Measurements from ENCODE around the gene PLAC1.

PLAC1 gene

DNA sequence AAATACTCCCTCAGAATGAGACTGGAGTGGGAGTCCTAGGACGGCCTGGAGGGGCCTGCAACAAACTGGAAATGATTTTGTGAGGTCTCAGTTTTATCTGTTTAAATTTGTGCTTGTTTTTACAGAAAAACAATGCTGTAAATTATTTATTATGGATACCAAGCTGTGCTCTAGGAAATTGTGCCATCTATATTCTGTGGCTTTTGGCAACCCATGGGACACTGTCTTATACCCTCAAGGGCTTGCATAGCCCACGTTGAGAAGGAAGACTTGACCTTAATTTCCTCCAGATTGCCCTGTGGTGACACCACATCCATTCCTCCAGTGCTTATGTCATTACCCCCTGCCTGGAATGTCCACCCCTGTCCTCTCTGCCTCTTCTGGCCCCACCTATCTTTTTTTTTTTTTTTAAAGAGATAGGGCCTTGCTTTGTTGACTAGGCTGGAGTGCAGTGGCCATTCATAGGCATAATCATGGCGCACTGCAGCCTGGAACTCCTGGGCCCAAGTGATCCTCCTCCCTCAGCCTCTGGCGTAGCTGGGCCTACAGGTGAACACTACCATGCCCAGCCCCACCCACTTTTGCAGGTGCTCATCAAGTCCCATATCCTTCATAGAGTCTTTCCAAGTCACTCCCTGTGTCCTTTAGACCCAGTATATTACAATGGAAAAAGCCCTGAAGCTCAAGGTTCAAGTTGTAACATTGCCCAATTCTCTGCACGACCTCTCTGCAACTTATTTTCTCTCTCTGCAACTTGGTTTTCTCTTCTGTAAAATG is 120.9 kb downstream of the PLAC1 start:
- TF ChIP-seq, protein P1, sequence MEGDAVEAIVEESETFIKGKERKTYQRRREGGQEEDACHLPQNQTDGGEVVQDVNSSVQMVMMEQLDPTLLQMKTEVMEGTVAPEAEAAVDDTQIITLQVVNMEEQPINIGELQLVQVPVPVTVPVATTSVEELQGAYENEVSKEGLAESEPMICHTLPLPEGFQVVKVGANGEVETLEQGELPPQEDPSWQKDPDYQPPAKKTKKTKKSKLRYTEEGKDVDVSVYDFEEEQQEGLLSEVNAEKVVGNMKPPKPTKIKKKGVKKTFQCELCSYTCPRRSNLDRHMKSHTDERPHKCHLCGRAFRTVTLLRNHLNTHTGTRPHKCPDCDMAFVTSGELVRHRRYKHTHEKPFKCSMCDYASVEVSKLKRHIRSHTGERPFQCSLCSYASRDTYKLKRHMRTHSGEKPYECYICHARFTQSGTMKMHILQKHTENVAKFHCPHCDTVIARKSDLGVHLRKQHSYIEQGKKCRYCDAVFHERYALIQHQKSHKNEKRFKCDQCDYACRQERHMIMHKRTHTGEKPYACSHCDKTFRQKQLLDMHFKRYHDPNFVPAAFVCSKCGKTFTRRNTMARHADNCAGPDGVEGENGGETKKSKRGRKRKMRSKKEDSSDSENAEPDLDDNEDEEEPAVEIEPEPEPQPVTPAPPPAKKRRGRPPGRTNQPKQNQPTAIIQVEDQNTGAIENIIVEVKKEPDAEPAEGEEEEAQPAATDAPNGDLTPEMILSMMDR (IDR thresholded peaks at IDR 0.05; ENCODE audit: low read depth, low read length), result no peak
- DNase-seq (ENCODE audit: extremely low read depth, low read depth), result no peak

DNA sequence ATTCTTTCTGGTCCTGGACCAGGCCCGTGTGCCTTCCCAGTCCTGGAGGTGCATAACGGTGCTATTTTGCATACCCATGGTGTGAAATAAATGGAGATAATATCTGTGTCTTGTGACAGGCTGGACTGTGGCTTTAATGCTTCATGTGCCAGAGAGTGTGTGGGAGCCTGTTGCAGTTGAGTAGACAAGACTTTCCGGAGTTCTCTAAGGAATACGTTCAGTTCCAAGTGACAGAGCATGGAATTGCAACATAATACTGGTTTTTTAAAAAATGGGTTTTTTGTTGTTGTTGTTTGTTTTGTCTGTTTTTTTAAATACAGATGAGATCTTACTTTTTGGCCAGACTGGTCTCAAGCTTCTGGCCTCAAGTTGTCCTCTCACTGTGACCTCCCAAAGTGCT is 124.3 kb downstream of the PLAC1 start:
- no peak for DNase-seq (ENCODE audit: extremely low read depth, low read depth)
- TF ChIP-seq, protein P1 (IDR thresholded peaks at IDR 0.05; ENCODE audit: low read depth, low read length), result no peak

DNA sequence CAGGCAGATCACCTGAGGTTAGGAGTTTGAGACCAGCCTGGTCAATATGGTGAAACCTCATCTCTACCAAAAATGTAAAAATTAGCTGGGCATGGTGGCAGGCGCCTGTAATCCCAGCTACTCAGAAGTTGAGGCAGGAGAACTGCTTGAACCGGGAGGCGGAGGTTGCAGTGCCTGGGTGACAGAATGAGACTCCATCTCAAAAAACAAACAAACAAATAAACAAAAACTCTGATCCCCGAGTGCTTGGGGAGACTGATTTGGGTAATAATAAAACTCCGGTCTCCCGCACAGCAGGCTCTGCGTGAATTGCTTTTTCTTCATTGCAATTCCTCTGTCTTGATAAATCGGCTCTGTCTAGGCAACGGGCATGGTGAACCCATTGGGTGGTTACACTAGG is 124.9 kb downstream of the PLAC1 start:
- TF ChIP-seq, protein P1 (IDR thresholded peaks at IDR 0.05; ENCODE audit: low read depth, low read length), result no peak

DNA sequence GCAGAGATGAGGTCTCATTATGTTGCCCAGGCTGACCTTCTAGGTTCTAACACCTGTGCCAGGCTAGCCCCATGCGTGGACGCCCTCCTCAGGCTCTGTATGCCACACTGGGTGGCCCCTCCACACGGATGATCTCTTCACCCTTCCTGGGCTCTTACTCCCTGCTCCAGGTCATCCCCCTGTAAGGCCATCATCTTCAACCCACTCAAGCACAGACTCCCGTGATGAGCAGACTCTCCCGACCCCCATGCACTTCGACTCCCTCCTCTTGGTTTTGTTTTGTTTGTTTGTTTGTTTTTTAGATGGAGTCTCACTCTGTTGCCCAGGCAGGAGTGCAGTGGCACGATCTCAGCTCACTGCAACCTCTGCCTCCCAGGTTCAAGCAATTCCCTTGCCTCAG is 127.4 kb downstream of the PLAC1 start:
- TF ChIP-seq, protein P1 (IDR thresholded peaks at IDR 0.05; ENCODE audit: low read depth, low read length), result no peak
- no peak for DNase-seq (ENCODE audit: extremely low read depth, low read depth)

More for the DNA sequence above, 124.9 kb downstream of the PLAC1 start:
- no peak for DNase-seq (ENCODE audit: extremely low read depth, low read depth)

GRCh38 chrX:134529481-134529880 is 128.8 kb downstream of the PLAC1 start:
- DNase-seq (ENCODE audit: extremely low read depth, low read depth), result no peak
- TF ChIP-seq, protein P1 (IDR thresholded peaks at IDR 0.05; ENCODE audit: low read depth, low read length), result no peak

- no peak for DNase-seq (ENCODE audit: extremely low read depth, low read depth)
- TF ChIP-seq, protein P1 (IDR thresholded peaks at IDR 0.05; ENCODE audit: low read depth, low read length), result no peak
These were observed 129.3 kb downstream of the PLAC1 start for GRCh38 chrX:134528960-134529359.

DNA sequence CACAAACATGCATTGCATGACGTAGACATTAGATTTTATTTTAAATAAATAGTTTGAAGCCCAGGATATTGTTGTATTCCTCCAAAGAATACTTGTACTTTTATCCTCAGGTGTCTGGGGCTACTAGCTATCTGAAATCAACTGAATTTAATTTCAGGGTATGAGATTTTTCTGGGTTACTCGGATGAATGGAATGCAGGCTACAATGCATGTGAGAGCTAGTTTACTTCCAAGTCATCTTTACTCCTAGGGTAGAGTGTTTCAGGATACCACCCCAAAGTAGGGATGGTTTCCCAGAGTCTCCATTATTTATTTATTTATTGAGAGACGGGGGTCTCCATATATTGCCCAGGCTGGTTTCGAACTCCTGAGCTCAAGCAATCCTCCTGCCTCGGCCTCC is 131.9 kb downstream of the PLAC1 start:
- DNase-seq (ENCODE audit: extremely low read depth, low read depth), result no peak
- TF ChIP-seq, protein P1 (IDR thresholded peaks at IDR 0.05; ENCODE audit: low read depth, low read length), result no peak
